Activated CD4-positive, alpha-beta T cell treated with anti-CD3 and anti-CD28 coated beads, Interleukin-2, amount 50 U/mL, for 48 hours (primary cell): ENCODE measurements around the gene ARSA.
"Not testable (repeated sequence)": the region's sequence is repeated elsewhere in the genome, so short reads cannot be mapped to it uniquely, and the experiment has no call there.

Experiments
- DNase-seq, 2 experiments: peaks; one replicate each; pipeline ENCODE4 v3.0.0-alpha.2; 2020

ARSA gene

DNA sequence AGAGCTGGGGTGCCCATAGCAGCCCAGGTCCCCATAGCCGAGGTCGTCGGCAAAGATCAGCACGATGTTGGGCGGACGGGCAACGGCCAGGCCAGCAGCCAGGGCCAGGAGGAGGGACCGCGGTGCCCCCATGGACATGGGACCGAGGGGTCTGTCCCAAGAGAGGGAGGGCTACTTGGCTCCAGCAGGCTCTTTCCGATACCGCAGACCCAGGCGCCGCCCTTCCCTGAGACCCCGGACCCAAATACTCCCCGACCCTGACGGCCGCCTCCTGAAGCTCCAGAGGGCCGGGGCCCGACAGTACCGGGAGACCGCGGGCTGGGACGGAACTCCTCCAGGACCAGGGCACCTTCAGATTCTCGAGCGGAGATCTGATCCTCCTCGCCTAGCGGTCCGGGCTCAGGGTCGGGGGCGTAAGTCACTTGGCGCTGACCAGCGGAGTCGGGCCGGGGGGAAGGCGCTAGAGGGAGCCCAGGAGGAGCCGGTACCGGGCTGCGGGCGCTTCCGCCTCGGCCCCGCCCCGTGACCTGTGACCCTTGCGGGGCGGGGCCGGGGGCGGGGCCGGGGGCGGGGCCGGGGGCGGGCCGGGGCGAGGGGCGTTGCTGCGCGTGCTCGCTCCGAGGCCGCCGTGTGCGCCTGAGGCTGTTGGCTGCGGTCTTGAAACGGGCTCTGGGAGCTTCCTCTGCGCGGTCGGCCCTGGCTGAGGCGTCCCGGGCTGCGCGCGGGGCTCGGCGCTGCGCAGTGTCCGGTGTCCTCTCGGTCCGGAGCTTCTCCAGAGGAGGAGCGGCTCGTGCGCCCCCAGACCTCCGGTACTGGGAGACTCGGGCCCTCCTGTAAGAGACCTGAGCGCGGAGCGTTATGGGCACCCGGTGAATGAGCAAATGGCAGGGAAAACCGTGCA, at the start of gene ARSA:
Gene ARSA (minus strand): TSS at position 511 of the 901 bp plus-strand sequence. CDS start 373 bp downstream, at position 138.
- DNase-seq: peak; percentile 70 to 74

DNA sequence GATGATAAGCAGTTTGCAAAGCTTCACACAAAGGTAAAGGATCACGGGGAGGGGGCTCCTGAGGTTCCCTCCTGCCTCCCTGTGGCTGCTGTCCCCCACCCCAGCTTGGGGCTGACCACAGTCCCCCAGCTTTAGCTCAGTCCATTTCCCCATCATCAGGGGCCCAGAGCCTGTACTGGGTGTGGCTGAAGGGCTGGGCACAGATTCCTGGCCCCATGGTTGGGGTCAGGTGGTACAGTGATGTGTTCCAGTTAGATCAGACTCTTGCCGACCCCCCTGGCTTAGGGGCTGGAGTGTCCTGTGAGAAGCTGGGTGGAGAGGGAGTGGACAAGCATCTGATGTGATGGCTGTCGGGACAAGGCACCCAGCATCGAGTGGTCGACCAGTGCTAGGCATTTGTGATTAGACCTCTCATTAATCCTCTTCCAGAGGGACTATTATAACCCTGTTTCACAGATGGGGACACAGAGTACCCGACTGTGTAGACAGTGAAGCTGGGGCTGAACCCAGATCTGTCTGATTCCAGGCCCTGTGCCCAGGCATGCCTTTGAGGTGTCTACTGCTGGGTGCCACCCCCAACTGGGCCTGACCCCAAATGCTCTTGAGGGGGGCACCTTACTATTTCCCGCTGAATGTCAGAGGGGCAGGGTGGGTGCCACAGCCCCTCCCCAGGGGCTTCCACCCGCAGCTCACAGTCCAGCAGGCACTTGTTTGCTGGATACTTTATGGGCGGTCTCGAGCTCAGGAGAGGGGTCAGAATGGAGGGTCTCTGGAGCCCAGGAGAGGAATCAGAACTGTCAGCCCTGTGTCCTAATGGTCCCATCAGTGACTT, 48.9 kb upstream of the ARSA start:
- DNase-seq: no peak

DNA sequence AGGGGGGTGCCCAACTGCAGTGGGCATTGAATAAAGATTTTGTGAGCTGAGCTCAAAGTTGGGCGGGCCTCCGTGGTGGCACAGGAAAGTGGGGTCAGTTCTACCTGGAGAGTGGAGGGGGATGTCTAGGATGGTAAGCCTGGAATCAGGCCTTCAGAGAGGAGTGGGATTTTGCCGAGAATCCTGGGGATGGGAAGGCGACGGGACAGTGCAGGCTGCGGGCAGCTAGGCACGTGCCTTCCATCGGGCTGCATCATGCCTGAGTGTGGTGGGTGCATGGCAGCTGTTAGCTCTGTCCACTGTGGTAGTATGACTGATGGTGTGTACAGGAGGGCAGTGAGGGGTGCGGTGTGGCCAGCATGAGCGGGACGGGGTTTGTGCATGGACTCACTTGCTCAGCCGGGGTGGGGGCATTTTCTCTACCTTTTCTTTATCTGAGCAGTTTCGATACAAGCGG, 48.3 kb upstream of the ARSA start:
- no peak for DNase-seq

DNA sequence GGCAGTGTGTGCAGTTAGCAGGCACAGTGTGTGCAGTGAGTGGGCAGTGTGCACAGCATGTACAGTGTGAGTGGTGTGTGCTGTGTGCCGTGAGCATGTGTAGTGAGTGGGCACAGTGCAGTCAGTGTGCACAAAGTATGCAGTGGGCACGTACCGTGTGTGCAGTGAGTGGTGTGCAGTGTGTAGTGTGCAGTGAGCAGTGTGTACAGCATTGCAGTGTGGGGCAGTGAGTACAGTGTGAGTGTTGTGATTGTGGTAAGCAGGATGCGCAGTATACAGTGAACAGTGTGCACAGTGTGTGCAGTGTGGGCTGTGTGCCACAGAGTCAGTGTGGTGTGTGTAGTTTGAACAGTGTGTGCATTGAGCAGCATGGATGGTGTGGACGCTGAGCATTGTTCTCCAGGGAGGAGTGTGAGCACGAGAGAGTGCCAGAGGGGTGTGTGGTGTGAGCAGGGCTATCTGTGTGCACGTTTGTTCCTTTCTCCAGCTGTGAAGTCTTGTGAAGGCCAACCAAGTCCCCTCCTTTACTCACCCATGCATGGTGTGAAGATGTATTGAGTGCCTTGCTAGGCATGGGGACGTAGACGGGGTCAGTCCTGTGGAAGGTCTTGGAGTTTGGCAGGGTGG, 47.7 kb upstream of the ARSA start:
- no peak for DNase-seq

DNA sequence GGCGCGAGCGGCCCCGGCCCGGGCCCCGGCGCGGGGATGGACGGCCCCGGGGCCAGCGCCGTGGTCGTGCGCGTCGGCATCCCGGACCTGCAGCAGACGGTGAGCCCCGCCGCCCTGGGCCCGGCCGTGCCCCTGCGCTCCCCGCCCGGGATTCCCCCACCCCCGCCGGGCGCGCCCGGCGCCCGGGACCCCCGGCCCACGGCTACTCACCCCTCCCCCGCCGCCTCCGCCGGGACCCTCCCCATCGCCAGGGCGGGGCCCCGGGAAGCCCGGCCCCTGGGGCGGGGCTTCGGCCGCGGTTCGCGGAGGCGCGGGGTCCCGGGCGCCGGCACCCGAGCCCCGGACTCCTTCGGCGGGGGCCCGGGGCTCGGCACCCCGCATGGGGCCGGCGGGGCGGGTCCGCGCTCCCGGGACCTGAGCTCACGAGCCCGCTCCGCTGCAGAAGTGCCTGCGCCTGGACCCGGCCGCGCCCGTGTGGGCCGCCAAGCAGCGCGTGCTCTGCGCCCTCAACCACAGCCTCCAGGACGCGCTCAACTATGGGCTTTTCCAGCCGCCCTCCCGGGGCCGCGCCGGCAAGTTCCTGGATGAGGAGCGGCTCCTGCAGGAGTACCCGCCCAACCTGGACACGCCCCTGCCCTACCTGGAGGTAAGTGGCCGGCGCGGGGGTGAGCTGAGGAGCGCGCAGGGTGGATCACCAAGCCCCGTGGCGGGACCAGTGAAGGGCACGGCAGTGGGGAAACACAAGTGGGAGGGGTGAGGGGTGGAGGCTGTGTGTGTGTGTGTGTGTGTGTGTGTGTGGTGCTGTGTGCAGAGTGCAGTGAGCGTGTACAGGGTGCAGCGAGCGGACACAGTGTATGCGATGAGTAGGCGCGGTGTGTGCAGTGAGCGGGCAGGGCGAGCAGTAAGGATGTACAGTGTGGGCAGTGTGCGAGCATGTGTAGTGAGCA, 46.9 kb upstream of the ARSA start:
- DNase-seq: peak; percentile 14 to 23

DNA sequence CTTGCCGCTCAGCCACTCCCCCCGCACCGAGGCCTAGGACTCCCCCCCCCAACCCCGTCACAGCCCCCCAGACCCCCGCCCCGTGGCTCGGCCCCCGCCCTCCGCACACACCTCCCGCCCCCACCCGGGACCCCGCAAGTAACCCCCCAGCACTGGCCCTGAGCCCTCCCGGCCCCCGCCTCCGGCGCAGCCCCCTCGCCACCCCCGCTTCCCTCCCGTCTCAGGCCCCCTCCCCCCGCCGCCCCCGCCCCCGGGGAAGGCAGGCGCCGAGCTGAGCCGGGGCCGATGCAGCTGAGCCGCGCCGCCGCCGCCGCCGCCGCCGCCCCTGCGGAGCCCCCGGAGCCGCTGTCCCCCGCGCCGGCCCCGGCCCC, 46.2 kb upstream of the ARSA start:
- DNase-seq: no peak

DNA sequence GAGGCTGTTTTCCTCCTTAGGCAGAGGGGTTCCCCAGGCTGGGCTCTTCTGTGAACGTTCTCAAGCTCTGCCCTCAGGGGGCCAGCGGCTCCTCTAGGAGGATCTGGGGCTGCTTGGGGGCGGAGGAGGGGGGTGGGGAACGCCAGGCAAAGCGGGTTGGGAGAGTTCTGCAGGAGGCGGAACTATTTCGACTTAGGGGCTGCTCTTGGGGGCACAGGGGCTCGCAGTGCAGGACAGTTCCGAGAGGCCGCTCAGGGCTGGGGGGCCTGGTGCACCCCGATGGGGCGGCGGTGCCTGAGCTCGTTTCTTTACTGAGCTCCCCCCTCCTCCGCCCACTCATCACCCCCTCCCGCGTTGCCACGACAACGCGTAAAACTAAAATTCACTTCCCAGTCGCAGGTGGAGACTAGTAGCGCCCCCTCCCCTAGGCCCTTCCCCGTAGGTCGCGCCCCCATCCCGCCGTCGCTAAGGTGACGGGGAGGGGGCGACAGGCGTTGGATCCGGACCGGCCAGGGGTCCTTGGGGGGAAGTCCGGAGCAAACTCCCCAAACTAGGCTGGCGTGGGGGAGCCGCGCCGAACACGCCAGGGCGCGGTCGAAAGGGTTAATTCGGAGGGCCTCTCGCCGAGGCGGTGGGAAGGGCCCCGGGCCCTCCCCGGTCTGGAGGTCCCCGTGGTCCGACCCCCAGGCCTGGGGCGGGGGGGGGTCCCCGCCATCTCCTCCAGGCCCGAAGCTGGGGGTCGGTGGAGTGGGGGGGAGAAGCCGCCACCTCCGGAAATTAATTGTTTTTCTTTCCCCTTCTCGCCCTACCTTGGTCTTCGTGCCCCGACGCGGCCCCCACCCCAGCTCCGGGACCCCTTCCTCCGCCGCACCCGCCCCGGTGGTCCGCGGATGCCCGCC, 45.5 kb upstream of the ARSA start:
- no peak for DNase-seq

DNA sequence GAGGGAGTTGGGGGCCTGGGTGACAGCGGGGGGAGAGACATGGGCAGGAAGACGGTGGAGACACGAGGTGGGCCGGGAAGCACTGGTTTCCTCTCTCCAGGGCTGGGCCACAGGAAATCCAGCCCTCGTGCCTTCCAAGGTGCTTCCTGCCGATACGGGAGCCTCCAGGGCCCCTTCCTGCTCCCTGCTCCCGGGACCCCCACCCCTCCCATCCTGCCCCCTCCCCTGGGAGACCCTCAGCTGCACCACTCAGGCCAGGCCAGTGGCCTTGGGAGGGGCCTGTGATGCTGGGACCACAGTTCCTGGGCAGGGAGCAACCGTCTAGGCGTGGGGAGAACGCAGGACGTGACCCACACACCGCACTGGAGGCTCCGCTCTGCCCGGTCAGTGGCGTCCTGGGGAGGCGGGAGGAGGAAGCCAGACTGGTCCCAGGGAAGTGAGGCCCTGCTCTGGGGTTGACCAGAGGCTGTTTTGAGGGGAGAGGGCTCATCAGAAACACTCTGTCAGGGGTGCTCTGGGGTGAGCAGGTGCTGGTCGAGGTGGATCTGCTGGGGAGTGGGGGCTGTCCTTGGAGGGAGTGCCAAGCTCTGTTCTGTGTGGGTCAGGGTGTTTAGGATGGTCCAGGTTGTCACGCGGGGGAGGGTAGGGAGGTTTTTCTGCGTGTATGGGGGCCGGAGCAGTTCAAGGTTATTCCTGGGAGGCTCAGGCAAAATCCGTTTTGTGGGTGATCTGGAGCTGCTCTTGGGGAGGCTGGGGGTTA, 44.7 kb upstream of the ARSA start, which contains the start of gene SHANK3:
Gene SHANK3 (plus strand): TSS at position 353 of the 760 bp plus-strand sequence.
- no peak for DNase-seq

DNA sequence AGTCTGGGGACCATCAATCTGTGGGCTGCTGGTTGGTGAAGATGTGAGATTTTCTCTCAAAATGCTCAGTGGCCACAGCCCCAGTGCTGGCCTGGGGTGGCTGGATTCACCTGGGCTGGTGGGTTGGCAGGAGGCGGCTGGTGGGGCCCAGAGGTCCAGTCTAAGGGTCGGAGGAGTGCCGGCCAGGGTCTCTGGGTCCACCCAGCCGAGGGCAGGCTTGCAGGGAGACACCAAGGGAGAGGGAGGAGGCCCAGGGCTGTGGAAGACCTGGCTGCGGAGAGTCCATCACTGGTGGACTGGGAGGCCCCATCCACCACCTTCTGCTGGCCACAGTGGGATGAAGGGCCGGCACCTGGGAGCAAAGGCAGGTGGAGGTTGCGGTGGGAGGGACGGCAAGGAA, 44.1 kb upstream of the ARSA start:
- DNase-seq: no peak

DNA sequence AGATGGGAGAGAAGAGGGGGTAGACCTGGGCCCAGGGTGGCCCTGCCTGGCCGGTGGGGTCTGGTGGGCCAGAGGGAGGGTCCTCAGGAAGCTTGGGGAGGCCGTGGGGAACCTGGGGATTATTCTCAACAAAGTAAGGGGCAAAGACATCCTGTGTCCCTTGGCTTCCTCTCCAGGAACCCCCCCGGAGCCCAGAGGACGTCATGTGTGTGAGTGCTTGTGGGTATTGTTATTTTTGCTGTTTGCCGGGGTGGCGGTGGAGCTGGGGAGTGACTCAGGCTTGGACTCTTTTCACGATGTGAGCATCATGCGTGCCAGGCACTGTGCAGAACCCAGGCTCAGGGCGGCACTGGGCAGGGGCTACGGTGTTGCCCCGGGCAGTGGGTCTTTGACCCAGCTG, 43.7 kb upstream of the ARSA start:
- DNase-seq: no peak

DNA sequence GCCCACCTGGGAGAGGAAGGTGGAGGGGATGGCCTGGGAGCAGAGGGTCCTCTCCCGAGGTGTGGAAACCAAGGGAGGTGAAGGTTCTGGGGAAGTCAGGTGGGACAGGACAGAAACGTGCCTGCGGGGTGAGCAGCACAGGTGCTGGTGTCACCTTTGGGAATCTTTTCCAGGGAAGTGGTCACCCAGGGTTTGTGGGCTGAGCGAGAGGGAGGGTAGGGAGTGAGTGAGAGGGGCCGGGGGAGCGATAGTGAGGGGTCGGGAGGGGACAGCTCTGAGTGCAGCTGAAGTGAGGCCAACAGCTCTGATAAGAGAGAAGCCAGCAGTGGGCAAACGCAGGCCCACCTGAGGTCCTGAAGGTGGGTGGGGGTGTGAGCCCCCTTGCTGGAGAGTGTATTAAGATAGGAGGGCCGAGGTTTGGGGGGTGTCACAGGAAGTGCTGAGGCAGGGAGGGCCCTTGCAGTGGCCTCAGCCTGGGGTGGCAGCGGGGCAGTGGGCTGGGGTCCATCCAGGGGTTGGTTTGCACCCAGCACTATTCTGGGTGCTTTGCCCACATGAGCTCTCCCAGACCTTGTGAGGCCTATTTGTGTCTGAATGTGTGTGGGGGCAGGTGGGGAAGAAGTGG, 43.1 kb upstream of the ARSA start:
- no peak for DNase-seq

DNA sequence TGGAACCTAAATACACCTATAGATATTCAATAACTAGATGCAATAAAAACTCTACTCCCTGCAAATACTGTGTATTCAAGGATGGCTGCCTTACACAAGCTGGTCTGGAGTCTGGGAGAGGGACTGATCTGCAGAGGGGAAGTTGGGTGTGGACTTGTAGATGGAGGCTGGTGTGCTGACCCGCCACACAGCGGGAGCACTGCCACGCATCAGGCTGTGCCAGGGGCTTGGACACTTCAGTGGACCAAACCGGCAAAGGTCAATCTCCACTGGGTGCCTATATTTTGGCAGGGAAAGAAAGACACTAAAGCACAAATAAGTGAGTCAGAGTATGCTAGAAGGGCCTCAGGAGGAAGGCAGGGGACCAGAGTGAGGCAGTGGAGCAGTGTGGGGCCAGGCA, 42.6 kb upstream of the ARSA start:
- DNase-seq: no peak

DNA sequence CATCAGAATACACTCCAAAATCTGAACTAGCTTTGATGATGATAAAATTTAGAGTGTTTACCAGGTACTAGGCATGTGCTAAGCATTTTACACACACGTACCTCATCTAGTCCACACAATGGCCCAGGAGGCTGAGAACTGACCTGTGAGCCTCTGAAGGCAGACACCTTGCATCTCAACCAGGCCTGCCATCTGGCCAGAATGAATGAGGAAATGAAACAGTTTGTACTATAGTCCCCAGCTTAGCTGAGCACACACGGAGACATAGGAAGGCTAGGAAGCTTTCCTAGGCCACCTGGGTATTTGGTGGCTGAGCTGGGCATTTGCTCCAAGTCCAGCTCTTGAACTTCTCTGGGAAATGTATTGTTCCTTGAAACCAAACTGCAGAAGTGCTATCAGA, 37.8 kb upstream of the ARSA start:
- no peak for DNase-seq

DNA sequence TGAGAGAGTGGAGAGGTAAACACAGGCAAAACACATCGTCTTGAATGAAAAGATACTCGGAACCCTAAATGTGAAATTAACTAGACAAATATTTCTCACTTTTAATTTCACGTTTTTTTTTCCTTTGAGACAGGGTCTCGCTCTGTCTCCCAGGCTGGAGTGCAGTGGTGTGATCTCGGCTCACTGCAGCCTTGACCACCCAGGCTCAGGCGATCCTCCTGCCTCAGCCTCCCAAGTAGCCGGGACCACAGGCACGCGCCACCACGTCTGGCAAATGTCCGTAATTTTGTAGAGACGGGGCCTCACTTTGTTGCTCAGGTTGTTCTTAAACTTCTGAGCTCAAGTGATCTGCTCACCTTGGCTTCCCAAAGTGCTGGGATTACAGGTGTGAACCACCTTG, 37.3 kb upstream of the ARSA start:
- DNase-seq: no peak

DNA sequence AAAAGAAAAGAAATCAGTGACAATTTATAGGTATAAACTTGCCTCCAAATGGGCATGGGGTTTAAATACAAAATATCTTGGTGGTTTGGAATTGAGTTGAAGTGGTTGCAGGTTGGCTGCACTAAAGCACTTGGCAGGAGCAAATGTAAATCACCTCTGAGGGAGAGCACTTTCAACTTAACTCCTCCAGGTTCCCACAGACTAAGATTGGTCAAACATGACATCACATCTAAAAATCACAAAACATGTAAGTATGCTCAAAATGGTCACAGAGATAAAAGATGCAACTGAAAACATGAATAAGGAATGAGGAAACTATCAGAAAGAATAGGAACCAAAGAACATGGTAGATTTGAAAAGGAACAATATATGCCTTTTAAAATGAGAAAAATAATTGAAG, 32.4 kb upstream of the ARSA start:
- DNase-seq: no peak

DNA sequence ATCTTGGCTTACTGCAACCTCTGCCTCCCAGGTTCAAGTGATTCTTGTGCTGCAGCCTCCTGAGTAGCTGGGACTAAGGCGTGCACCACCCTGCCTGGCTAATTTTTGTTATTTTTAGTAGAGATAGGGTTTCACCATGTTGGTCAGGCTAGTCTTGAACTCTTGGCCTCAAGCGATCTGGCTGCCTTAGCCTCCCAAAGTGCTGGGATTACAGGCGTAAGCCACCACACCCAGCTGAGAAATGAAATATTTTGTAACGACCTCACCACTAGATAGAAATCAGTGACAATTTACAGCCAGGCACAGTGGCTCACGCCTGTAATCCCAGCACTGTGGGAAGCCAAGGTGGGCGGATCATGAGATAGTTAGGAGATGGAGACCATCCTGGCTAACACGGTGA, 31.8 kb upstream of the ARSA start:
- DNase-seq: not testable (repeated sequence)

DNA sequence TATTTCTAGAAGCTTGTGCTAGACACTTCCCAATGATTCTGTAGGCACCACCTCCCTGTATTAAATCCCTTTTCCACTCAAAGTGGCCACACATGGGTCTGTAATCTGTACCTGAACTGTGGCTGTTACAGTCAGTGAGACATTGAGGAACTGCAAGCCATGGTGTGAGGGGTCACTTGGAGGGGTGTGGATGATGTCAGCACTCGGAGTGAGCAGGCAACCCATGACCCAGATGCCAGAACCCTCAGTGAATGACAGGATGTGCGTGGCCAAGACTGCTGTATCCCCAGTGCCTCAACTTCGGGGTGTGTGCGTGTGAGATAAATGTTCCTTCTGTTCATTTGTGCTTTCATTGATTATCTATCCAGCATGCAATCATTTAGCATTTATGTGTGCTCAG, 30.0 kb upstream of the ARSA start:
- DNase-seq: no peak

DNA sequence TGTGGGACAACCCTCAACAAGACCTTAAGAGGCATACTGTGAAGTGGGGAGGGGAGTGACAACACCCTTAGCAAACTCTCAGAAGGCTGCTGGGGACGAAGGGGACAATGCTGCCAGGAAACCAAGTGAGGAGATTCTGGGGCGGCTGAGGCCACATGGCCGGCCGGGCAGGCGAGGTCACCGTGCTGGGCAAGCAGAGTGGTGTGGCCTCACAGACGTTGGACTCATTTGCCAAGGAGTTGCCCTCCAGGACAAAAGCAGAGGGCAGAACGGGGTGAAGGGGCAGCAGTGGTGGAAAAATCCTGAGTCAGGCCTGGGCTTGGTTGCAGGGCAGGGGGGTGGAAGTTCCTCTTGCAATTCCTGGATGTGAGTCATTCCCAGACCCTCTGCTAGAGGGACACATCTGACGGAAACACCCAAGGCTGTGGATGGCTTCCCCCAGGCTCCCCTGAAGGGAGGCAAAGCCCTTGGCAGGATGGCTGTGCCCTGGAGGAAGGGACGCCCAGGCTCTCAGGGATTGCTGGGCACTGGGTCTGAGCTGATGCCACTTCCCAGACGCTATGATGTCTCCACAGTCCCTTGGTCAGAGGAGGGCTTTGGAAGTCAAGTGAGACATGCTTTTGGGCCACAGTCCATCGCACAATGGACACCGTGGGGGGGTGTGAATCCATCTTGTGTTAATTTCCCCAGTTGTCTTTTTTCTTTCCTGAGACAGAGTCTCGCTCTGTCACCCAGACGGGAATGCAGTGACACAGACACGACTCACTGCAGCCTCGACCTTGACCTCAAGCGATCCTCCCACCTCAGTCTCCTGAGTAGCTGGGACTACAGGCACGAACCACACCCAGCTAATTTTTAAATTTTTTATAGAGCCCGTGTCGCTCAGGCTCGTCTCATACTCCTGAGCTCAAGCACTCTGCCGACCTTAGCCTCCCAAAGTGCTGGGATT, 28.4 kb upstream of the ARSA start:
- no peak for DNase-seq

DNA sequence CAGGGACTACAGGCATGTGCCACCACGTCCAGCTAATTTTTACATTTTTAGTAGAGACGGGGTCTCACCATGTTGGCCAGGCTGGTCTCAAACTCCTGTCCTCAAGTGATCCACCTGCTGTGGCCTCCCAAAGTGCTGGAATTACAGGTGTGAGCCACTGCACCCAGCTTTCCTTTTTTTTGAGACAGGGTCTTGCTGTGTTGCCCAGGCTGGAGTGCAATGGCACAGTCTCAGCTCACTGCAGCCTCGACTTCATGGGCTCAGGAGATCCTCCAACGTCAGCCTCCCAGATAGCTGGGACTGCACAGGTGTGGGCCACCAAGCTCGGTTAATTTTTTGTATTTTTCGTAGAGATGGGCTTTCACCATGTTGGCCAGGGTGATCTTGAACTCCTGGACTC, 26.7 kb upstream of the ARSA start:
- not testable (repeated sequence) for DNase-seq
